ENCODE data around the gene FAM163B.

- TF ChIP-seq CTCF (IDR thresholded peaks at IDR 0.05; ENCODE audit: poor library complexity), result no peak
- no peak for TF ChIP-seq EZH2phosphoT487 (IDR thresholded peaks at IDR 0.05; ENCODE audit: low read depth, severe bottlenecking, unreplicated experiment)
These were observed 22.1 kb downstream of the FAM163B start for GRCh38 chr9:133587051-133587450.

All from hepatocyte (in vitro differentiated cells).